Liver (tissue), 9 donors: ENCODE measurements around the gene OR2S2. TPM values are rescaled to one million over a fixed set of nuclear protein-coding genes. Genes with fewer than 3 reads are reported as not detected.

Experiments
- DNase-seq: peaks from one replicate; pipeline ENCODE4 v3.0.0-alpha.2; 2017; ENCODE audit warnings: low spot score
- H3K27ac ChIP-seq, 2 donors: one replicate each; pipeline ENCODE4 v1.7.0; 2013; ENCODE audit warnings: inconsistent platforms in 2 of 2, low read length in 2 of 2, control low read depth in 1 of 2, low read depth in 1 of 2, mild to moderate bottlenecking in 1 of 2
- H3K27me3 ChIP-seq, 4 donors: one replicate each; pipeline versions ENCODE4 v1.6.1 to v1.7.0; 2013; ENCODE audit warnings: low read length in 3 of 4, inconsistent platforms in 1 of 4, mild to moderate bottlenecking in 1 of 4, moderate library complexity in 1 of 4; ENCODE audit not compliant: control insufficient read depth in 4 of 4, insufficient read depth in 4 of 4
- H3K36me3 ChIP-seq, 4 donors: one replicate each; pipeline versions ENCODE4 v1.6.1 to v1.7.0; 2013; ENCODE audit warnings: low read length in 3 of 4, mild to moderate bottlenecking in 3 of 4, low read depth in 1 of 4, moderate library complexity in 1 of 4; ENCODE audit not compliant: control insufficient read depth in 4 of 4, insufficient read depth in 3 of 4
- H3K4me1 ChIP-seq, 4 donors: one replicate each; pipeline versions ENCODE4 v1.6.1 to v1.7.0; 2013; ENCODE audit warnings: low read length in 3 of 4, mild to moderate bottlenecking in 3 of 4, moderate library complexity in 1 of 4; ENCODE audit not compliant: control insufficient read depth in 4 of 4, insufficient read depth in 4 of 4
- H3K4me3 ChIP-seq, 3 donors: one replicate each; pipeline versions ENCODE4 v1.6.1 to v1.7.0; 2013; ENCODE audit warnings: low read length in 3 of 3, control low read depth in 1 of 3, low read depth in 1 of 3, mild to moderate bottlenecking in 1 of 3
- H3K9ac ChIP-seq, 2 donors: one replicate each; pipeline ENCODE4 v1.7.0; 2013; ENCODE audit warnings: low read length in 2 of 2, mild to moderate bottlenecking in 2 of 2, moderate library complexity in 2 of 2, control low read depth in 1 of 2, low read depth in 1 of 2
- H3K9me3 ChIP-seq, 4 donors: one replicate each; pipeline versions ENCODE4 v1.6.1 to v1.7.0; 2013; ENCODE audit warnings: low read length in 3 of 4; ENCODE audit not compliant: control insufficient read depth in 4 of 4
- EGR1 ChIP-seq, 2 donors: IDR thresholded peaks; 2 replicates each; pipeline ENCODE4 v1.6.1; 2016 to 2018; ENCODE audit warnings: antibody characterized with exemption in 2 of 2, low read depth in 2 of 2
- FOXA1 ChIP-seq: IDR thresholded peaks from 2 replicates; pipeline ENCODE4 v1.6.1; 2016; ENCODE audit warnings: antibody characterized with exemption
- FOXA2 ChIP-seq: IDR thresholded peaks from 2 replicates; pipeline ENCODE4 v1.6.1; 2016; ENCODE audit warnings: antibody characterized with exemption
- GABPA ChIP-seq, 2 donors: IDR thresholded peaks in 1 of 2; conservative IDR thresholded peaks in 1 of 2; 2 replicates each; pipeline ENCODE4 v1.6.1; 2016; ENCODE audit warnings: antibody characterized with exemption in 2 of 2, mild to moderate bottlenecking in 1 of 2, moderate library complexity in 1 of 2
- HNF4A ChIP-seq, 2 donors: conservative IDR thresholded peaks; 2 replicates each; pipeline ENCODE4 v1.6.1; 2016; ENCODE audit warnings: antibody characterized with exemption in 2 of 2, mild to moderate bottlenecking in 2 of 2
- HNF4G ChIP-seq: IDR thresholded peaks from 2 replicates; pipeline ENCODE4 v1.6.1; 2016; ENCODE audit warnings: antibody characterized with exemption
- JUND ChIP-seq, 2 donors: IDR thresholded peaks; 2 replicates each; pipeline ENCODE4 v1.6.1; 2016; ENCODE audit warnings: antibody characterized with exemption in 2 of 2
- NR2F2 ChIP-seq: IDR thresholded peaks from 2 replicates; pipeline ENCODE4 v1.6.1; 2016; ENCODE audit warnings: antibody characterized with exemption
- RAD21 ChIP-seq, 2 donors: IDR thresholded peaks; 2 replicates each; pipeline ENCODE4 v1.6.1; 2016; ENCODE audit warnings: antibody characterized with exemption in 2 of 2, mild to moderate bottlenecking in 2 of 2
- RXRA ChIP-seq, 2 donors: IDR thresholded peaks; 2 replicates each; pipeline ENCODE4 v1.6.1; 2017 to 2018; ENCODE audit warnings: antibody characterized with exemption in 2 of 2, mild to moderate bottlenecking in 1 of 2
- SP1 ChIP-seq: IDR thresholded peaks from 2 replicates; pipeline ENCODE4 v1.6.1; 2018; ENCODE audit warnings: antibody characterized with exemption, mild to moderate bottlenecking
- TAF1 ChIP-seq: conservative IDR thresholded peaks from 2 replicates; pipeline ENCODE4 v1.6.1; 2016; ENCODE audit warnings: antibody characterized with exemption, mild to moderate bottlenecking
- YY1 ChIP-seq: IDR thresholded peaks from 2 replicates; pipeline ENCODE4 v1.6.1; 2016; ENCODE audit warnings: antibody characterized with exemption, mild to moderate bottlenecking
- WGBS: extraction: QIAGEN DNeasy Blood & Tissue Kit; methylation state at CpG from one replicate; pipeline ENCODE4 v1.1.7; 2013; 5-methylcytosine and 5-hydroxymethylcytosine counted together
- polyA plus RNA-seq, 2 donors: library from polyadenylated mRNA; stranded (reverse) in 1 of 2; unstranded in 1 of 2; fragments of 200-250 nt in 1 of 2; fragments of >200 nt in 1 of 2; fragmentation: Nextera tagmentation in 1 of 2; extraction: Ambion mirVana in 1 of 2; gene quantifications; one replicate each; pipeline versions ENCODE4 v1.2.1 to v1.2.3, GENCODE V29; 2013 to 2015
- total RNA-seq, 2 donors: library from RNA; depleted of rRNA; stranded (reverse); fragments of >200 nt; gene quantifications; one replicate each; pipeline ENCODE4 v1.2.3, GENCODE V29; 2014
- TF ChIP-seq, protein P1 (sequence below): IDR thresholded peaks from 2 replicates; pipeline ENCODE4 v1.6.1; 2016; ENCODE audit warnings: antibody characterized with exemption
- TF ChIP-seq, protein P2 (sequence below): fragments of 150-350 bp; IDR thresholded peaks from 2 replicates; pipeline ENCODE4 v1.5.1; 2017; ENCODE audit warnings: improper control_type of control experiment, low read depth, low read length; ENCODE audit not compliant: missing input control
- TF ChIP-seq, protein P3 (sequence below): IDR thresholded peaks from 2 replicates; pipeline ENCODE4 v1.6.1; 2016; ENCODE audit warnings: antibody characterized with exemption
- TF ChIP-seq, protein P4 (sequence below): IDR thresholded peaks from 2 replicates; pipeline ENCODE4 v1.6.1; 2016; ENCODE audit warnings: antibody characterized with exemption
- TF ChIP-seq, protein P5 (sequence below): IDR thresholded peaks from 2 replicates; pipeline ENCODE4 v1.6.1; 2016; ENCODE audit warnings: antibody characterized with exemption, mild to moderate bottlenecking
- donor health status: healthy.
- donor health status: healthy.
- donor health status: healthy.
- donor health status: healthy.
- donor health status: healthy.

Gene OR2S2
- total and polyA plus RNA-seq, 4 donors, result not detected

DNA sequence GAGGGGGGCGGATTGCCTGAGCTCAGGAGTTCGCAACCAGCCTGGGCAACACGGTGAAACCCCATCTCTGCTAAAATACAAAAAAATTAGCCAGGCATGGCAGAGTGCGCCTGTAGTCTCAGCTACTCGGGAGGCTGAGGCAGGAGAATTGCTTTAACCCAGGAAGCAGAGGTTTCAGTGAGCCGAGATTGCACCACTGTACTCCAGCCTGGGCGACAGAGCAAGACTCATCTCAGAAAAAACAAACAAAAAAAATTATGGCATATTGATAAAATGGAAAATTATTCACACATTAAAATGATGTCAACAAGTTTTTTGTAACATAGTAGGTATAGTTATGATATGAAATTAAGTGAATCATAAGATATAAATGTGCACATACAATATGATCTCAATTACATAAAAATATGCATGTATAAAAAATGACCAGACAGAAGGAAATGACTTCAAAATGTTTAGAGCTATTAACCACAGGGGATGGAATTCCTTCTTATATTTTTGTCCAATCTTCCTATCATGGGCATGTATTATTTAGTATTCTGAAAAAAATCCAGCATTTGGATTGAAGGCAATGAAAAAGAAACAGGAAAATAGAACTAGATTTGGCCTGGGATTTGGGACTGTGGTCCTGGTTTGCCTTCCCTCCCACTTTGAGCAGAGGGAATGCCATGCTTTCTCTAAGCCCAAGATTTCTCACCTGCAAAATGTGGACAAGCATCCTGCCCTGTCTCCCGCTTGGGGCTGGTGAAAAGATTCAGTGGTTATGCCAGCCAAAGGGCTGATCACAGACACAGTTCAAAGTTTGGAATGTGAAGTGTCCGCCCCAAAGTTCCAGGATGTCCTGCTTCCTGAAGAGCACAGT lies 29.1 kb downstream of the OR2S2 start:
- Histone ChIP-seq H3K9me3 (no peaks in the 10 kb centered on the region), H3K4me1 (peaks cover 1 to 13% (median 9%) of the 10 kb centered on the region in 4 donors), H3K27me3 (no peaks in the 10 kb centered on the region), H3K9ac (peak overlapping the region in 1 of 2 donors; percentile 41), H3K27ac (no peak overlapping the region), H3K4me3 (no peak overlapping the region), H3K36me3 (no peaks in the 10 kb centered on the region)
- WGBS, result 72% methylated on average over 9 of the region's 9 CpGs
- TF ChIP-seq RAD21 (IDR thresholded peaks at IDR 0.05), result peak in 1 of 2 donors; percentile 15
- TF ChIP-seq NR2F2, result peak; percentile 59
- TF ChIP-seq SP1, result peak; percentile 36
- TF ChIP-seq RXRA (IDR thresholded peaks at IDR 0.05), result peak in 1 of 2 donors; percentile 11
- peak; percentile 29 to 60 for TF ChIP-seq HNF4A (conservative IDR thresholded peaks at IDR 0.05)
- no peak for TF ChIP-seq GABPA (IDR thresholded peaks at IDR 0.05 in 1 of 2, conservative IDR thresholded peaks at IDR 0.05 in 1 of 2)
- TF ChIP-seq, protein P1, sequence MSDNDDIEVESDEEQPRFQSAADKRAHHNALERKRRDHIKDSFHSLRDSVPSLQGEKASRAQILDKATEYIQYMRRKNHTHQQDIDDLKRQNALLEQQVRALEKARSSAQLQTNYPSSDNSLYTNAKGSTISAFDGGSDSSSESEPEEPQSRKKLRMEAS, result no peak
- DNase-seq, result no peak

DNA sequence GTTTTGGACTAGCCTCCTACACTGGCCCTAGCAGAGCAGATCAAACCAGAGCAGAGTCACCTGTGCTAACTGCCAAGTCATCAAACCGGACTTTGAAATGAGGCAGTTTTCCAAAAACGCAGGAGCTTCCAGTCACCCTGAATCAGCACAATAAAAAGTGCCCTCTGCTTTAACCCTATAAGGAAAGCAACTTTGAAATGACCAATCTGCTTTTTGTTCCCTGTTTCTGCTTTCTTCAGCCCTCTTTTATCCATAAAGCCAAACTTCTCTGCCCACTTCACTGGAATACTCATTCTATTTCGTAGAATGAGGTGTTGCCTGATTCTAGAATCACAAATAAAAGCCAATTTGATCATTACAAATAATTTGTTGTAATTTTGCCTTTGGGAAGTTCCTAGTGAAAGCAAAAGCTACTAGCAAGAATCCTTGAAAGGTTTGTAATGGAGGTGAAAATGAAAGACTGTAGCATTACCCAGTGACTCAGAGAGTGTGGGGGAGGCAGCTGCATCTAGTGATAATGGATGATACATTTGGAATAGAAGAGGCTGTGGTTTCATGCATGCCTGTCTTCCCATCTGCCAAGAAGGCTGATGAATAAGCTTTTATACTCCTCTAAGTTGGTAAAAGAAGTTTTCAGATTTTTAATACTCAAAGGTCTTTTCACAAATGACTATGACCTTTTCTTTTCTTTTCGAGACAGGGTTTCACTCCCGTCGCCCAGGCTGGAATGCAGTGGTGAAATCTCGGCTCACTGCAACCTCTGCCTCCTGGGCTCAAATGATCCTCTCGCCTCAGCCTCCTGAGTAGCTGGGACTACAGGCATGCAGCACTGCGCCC lies 33.8 kb downstream of the OR2S2 start:
- Histone ChIP-seq H3K27ac (peak overlapping the region; percentile 90 to 95), H3K4me1 (peaks cover 1 to 27% (median 19%) of the 10 kb centered on the region in 4 donors), H3K27me3 (no peaks in the 10 kb centered on the region), H3K4me3 (no peak overlapping the region), H3K9ac (peak overlapping the region in 1 of 2 donors; percentile 64), H3K9me3 (no peaks in the 10 kb centered on the region), H3K36me3 (no peaks in the 10 kb centered on the region)
- 45% methylated on average over 9 of the region's 9 CpGs for WGBS
- TF ChIP-seq HNF4A (conservative IDR thresholded peaks at IDR 0.05) (peak; percentile 90 to 94), SP1 (peak; percentile 91), JUND (IDR thresholded peaks at IDR 0.05) (peak in 1 of 2 donors; percentile 60), EGR1 (IDR thresholded peaks at IDR 0.05; ENCODE audit: low read depth in 2 of 2) (no peak), NR2F2 (no peak), RXRA (IDR thresholded peaks at IDR 0.05) (peak; percentile 53 to 82), RAD21 (IDR thresholded peaks at IDR 0.05) (peak in 1 of 2 donors; percentile 42), TAF1 (no peak), FOXA2 (peak; percentile 59), YY1 (peak; percentile 98), GABPA (IDR thresholded peaks at IDR 0.05 in 1 of 2, conservative IDR thresholded peaks at IDR 0.05 in 1 of 2) (peak in 1 of 2 donors; percentile 27), HNF4G (peak; percentile 74), FOXA1 (peak; percentile 58)
- TF ChIP-seq, protein P1, result peak; percentile 56
- TF ChIP-seq, protein P2, sequence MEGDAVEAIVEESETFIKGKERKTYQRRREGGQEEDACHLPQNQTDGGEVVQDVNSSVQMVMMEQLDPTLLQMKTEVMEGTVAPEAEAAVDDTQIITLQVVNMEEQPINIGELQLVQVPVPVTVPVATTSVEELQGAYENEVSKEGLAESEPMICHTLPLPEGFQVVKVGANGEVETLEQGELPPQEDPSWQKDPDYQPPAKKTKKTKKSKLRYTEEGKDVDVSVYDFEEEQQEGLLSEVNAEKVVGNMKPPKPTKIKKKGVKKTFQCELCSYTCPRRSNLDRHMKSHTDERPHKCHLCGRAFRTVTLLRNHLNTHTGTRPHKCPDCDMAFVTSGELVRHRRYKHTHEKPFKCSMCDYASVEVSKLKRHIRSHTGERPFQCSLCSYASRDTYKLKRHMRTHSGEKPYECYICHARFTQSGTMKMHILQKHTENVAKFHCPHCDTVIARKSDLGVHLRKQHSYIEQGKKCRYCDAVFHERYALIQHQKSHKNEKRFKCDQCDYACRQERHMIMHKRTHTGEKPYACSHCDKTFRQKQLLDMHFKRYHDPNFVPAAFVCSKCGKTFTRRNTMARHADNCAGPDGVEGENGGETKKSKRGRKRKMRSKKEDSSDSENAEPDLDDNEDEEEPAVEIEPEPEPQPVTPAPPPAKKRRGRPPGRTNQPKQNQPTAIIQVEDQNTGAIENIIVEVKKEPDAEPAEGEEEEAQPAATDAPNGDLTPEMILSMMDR, result no peak
- TF ChIP-seq, protein P3, sequence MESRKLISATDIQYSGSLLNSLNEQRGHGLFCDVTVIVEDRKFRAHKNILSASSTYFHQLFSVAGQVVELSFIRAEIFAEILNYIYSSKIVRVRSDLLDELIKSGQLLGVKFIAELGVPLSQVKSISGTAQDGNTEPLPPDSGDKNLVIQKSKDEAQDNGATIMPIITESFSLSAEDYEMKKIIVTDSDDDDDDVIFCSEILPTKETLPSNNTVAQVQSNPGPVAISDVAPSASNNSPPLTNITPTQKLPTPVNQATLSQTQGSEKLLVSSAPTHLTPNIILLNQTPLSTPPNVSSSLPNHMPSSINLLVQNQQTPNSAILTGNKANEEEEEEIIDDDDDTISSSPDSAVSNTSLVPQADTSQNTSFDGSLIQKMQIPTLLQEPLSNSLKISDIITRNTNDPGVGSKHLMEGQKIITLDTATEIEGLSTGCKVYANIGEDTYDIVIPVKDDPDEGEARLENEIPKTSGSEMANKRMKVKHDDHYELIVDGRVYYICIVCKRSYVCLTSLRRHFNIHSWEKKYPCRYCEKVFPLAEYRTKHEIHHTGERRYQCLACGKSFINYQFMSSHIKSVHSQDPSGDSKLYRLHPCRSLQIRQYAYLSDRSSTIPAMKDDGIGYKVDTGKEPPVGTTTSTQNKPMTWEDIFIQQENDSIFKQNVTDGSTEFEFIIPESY, result peak; percentile 80
- TF ChIP-seq, protein P4, sequence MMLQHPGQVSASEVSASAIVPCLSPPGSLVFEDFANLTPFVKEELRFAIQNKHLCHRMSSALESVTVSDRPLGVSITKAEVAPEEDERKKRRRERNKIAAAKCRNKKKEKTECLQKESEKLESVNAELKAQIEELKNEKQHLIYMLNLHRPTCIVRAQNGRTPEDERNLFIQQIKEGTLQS, result peak; percentile 30
- TF ChIP-seq, protein P5, sequence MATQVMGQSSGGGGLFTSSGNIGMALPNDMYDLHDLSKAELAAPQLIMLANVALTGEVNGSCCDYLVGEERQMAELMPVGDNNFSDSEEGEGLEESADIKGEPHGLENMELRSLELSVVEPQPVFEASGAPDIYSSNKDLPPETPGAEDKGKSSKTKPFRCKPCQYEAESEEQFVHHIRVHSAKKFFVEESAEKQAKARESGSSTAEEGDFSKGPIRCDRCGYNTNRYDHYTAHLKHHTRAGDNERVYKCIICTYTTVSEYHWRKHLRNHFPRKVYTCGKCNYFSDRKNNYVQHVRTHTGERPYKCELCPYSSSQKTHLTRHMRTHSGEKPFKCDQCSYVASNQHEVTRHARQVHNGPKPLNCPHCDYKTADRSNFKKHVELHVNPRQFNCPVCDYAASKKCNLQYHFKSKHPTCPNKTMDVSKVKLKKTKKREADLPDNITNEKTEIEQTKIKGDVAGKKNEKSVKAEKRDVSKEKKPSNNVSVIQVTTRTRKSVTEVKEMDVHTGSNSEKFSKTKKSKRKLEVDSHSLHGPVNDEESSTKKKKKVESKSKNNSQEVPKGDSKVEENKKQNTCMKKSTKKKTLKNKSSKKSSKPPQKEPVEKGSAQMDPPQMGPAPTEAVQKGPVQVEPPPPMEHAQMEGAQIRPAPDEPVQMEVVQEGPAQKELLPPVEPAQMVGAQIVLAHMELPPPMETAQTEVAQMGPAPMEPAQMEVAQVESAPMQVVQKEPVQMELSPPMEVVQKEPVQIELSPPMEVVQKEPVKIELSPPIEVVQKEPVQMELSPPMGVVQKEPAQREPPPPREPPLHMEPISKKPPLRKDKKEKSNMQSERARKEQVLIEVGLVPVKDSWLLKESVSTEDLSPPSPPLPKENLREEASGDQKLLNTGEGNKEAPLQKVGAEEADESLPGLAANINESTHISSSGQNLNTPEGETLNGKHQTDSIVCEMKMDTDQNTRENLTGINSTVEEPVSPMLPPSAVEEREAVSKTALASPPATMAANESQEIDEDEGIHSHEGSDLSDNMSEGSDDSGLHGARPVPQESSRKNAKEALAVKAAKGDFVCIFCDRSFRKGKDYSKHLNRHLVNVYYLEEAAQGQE, result peak; percentile 78
- no peak for DNase-seq
